K562 (cell line): ENCODE results near the gene NEMF. TPM values are rescaled to one million over a fixed set of nuclear protein-coding genes. Genes with fewer than 3 reads are reported as not detected.

Experiments used
- C11orf30 ChIP-seq: fragments of 450-650 bp; IDR thresholded peaks from 2 replicates; pipeline ENCODE4 v1.6.1; 2016; ENCODE audit warnings: low read depth, mild to moderate bottlenecking
- CHD1 ChIP-seq: fragments of 200-600 bp; sonication (generic); IDR thresholded peaks from one replicate; pipeline ENCODE4 v1.6.1; 2012; ENCODE audit warnings: mild to moderate bottlenecking, moderate library complexity, low read length, inconsistent platforms
- EP300 ChIP-seq: IDR thresholded peaks from 2 replicates; pipeline ENCODE4 v1.6.1; 2012; ENCODE audit warnings: low read length, improper control_type of control experiment
- EP400 ChIP-seq: fragments of 450-650 bp; IDR thresholded peaks from 2 replicates; pipeline ENCODE4 v1.6.1; 2017; ENCODE audit warnings: antibody characterized with exemption, mild to moderate bottlenecking, moderate library complexity
- EZH2 ChIP-seq: IDR thresholded peaks from 2 replicates; pipeline ENCODE4 v1.6.1; 2012; ENCODE audit warnings: low read depth, mild to moderate bottlenecking, inconsistent platforms, low read length, borderline replicate concordance
- FOXK2 ChIP-seq, 2 experiments: fragments of 450-650 bp; IDR thresholded peaks in 1 of 2; conservative IDR thresholded peaks in 1 of 2; 2 replicates each; pipeline ENCODE4 v1.6.1; 2016; ENCODE audit warnings: low read depth in 2 of 2, mild to moderate bottlenecking in 1 of 2
- POLR2G ChIP-seq: fragments of 200-400 bp; formaldehyde crosslinking; IDR thresholded peaks from 2 replicates; pipeline ENCODE4 v1.6.1; 2017; ENCODE audit warnings: low read depth, mild to moderate bottlenecking, antibody characterized with exemption, low read length, moderate library complexity
- POLR3G ChIP-seq: IDR thresholded peaks from 2 replicates; pipeline ENCODE4 v1.6.1; 2011; ENCODE audit not compliant: insufficient read length, insufficient replicate concordance; ENCODE audit errors: extremely low read depth
- RUNX1 ChIP-seq: sonication (generic); IDR thresholded peaks from 2 replicates; pipeline ENCODE4 v1.6.1; 2016; ENCODE audit warnings: antibody characterized with exemption, low read depth
- SREBF2 ChIP-seq: sonication (generic); formaldehyde crosslinking; IDR thresholded peaks from 2 replicates; pipeline ENCODE4 v1.4.0; 2020; ENCODE audit warnings: mild to moderate bottlenecking, missing genetic modification reagents
- STAG1 ChIP-seq: sonication (generic); formaldehyde crosslinking; IDR thresholded peaks from 2 replicates; pipeline ENCODE4 v1.5.0; 2020; ENCODE audit warnings: missing genetic modification reagents, borderline replicate concordance
- TOE1 ChIP-seq, 2 experiments: fragments of 450-650 bp in 1 of 2; sonication (generic) in 1 of 2; formaldehyde crosslinking in 1 of 2; IDR thresholded peaks; 2 replicates each; pipeline versions ENCODE4 v1.7.1 to v1.8.0; 2016 to 2022; ENCODE audit warnings: borderline replicate concordance in 2 of 2, mild to moderate bottlenecking in 2 of 2, antibody characterized with exemption in 1 of 2, inconsistent platforms in 1 of 2, low read depth in 1 of 2, missing genetic modification reagents in 1 of 2, moderate library complexity in 1 of 2
- UBTF ChIP-seq, 2 experiments: IDR thresholded peaks; 2 replicates each; pipeline ENCODE4 v1.6.1; 2012; ENCODE audit warnings: improper control_type of control experiment in 2 of 2, low read depth in 2 of 2, low read length in 2 of 2, borderline replicate concordance in 1 of 2
- ZNF347 ChIP-seq: fragments of 450-650 bp; formaldehyde crosslinking; IDR thresholded peaks from 2 replicates; pipeline ENCODE4 v1.4.0; 2020; ENCODE audit warnings: low read depth, mild to moderate bottlenecking, moderate library complexity
- ZNF57 ChIP-seq: fragments of 450-650 bp; formaldehyde crosslinking; IDR thresholded peaks from 2 replicates; pipeline ENCODE4 v1.4.0; 2020; ENCODE audit warnings: mild to moderate bottlenecking, moderate library complexity
- ZNF668 ChIP-seq: fragments of 250-450 bp; sonication (Bioruptor Pico); IDR thresholded peaks from 2 replicates; pipeline ENCODE4 v1.8.0; 2022; ENCODE audit warnings: mild to moderate bottlenecking, inconsistent platforms
- ZNF695 ChIP-seq: fragments of 450-650 bp; formaldehyde crosslinking; IDR thresholded peaks from 2 replicates; pipeline ENCODE4 v1.4.0; 2020; ENCODE audit warnings: mild to moderate bottlenecking, moderate library complexity
- ZNF707 ChIP-seq: fragments of 250-450 bp; sonication (Bioruptor Pico); conservative IDR thresholded peaks from 2 replicates; pipeline ENCODE4 v1.8.0; 2022; ENCODE audit warnings: inconsistent platforms, mild to moderate bottlenecking, moderate library complexity
- polyA plus RNA-seq, 8 experiments: library from polyadenylated mRNA; depleted of rRNA in 4 of 8; stranded (reverse) in 5 of 8; unstranded in 3 of 8; fragments of >200 nt; fragmentation: Nextera tagmentation in 2 of 8; fragmentation: Illumina TruSeq in 1 of 8; extraction: Ambion mirVana in 2 of 8; extraction: Trizol in 1 of 8; gene quantifications; 2 replicates each; pipeline versions ENCODE4 v1.2.1 to v1.2.3, GENCODE V29; 2011 to 2014; ENCODE audit warnings: inconsistent platforms in 1 of 8, missing spikeins in 1 of 8
- total RNA-seq, 7 experiments: library from RNA; depleted of rRNA in 6 of 7; stranded (reverse); fragments of >200 nt in 6 of 7; fragmentation: Illumina TruSeq in 2 of 7; extraction: Trizol in 2 of 7; gene quantifications; 2 replicates each; pipeline versions ENCODE4 v1.2.1 to v1.2.3, GENCODE V29; 2011 to 2021; ENCODE audit warnings: low replicate concordance in 1 of 7
- TF ChIP-seq, protein P1 (sequence below): fragments of 250-450 bp; sonication (Bioruptor Pico); IDR thresholded peaks from 2 replicates; pipeline ENCODE4 v1.8.0; 2022; ENCODE audit warnings: moderate library complexity, mild to moderate bottlenecking, inconsistent platforms
- TF ChIP-seq, protein P2 (sequence below): conservative IDR thresholded peaks from 2 replicates; pipeline ENCODE4 v1.6.1; 2011; ENCODE audit warnings: low read depth, mild to moderate bottlenecking, low read length; ENCODE audit not compliant: control insufficient read depth
- TF ChIP-seq, protein P3 (sequence below): sonication (generic); formaldehyde crosslinking; IDR thresholded peaks from 2 replicates; pipeline ENCODE4 v1.8.0; 2022; ENCODE audit warnings: missing genetic modification reagents, mild to moderate bottlenecking, borderline replicate concordance
- TF ChIP-seq, protein P4 (sequence below): fragments of 450-650 bp; formaldehyde crosslinking; IDR thresholded peaks from 2 replicates; pipeline ENCODE4 v1.4.0; 2020; ENCODE audit warnings: mild to moderate bottlenecking

NEMF gene
- total and polyA plus RNA-seq, 9 of the 15 experiments (the other 6 are each of a cell fraction or from before 2014, with no cell fraction given) = 38.8 to 94.4 (median 61.0) TPM

DNA sequence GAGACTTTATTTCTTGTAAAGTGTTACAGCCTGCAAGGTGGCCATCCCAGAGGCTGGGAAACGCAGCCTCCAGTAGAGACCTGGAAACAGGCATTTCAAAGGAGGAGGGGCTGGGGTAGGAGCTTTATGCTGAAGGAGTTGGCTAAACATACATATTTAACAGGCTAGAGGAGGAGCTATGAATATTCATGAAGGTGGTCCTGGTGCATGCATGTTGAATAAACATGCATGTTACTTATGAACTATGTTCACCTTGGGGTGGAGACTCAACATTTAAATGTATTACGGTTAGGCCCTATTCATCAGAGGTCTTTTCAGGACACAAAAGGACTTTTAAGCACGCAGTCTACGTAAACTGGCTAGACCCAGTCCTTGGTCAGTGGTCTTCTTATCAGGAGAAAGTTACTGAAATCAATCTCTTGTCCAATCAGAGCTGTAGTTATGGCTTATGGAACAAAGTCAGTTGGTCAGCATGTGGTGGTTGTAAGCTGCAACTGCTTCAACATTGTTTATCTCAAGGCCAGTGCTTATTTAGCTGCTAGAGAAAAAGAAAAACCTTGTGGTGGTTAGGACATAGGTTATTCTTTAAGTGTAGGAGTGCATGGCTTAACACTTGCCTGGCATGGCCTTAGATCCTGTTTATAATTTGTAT, 28.9 kb upstream of the NEMF start (continued):
- no peak for TF ChIP-seq ZNF347
- no peak for TF ChIP-seq UBTF (IDR thresholded peaks at IDR 0.05; ENCODE audit: borderline replicate concordance in 1 of 2, low read depth in 2 of 2, low read length in 2 of 2)
- no peak for TF ChIP-seq ZNF707
- no peak for TF ChIP-seq RUNX1
- no peak for TF ChIP-seq ZNF695 (CRISPR knock-in tag)
- TF ChIP-seq EP400 = no peak
- TF ChIP-seq, protein P1, sequence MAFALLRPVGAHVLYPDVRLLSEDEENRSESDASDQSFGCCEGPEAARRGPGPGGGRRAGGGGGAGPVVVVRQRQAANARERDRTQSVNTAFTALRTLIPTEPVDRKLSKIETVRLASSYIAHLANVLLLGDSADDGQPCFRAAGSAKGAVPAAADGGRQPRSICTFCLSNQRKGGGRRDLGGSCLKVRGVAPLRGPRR = no peak
- TF ChIP-seq CHD1 = no peak
- no peak for TF ChIP-seq ZNF57 (CRISPR knock-in tag)
- TF ChIP-seq C11orf30 = no peak
- no peak for TF ChIP-seq TOE1 (IDR thresholded peaks at IDR 0.05; ENCODE audit: borderline replicate concordance)
- no peak for TF ChIP-seq TOE1 (CRISPR knock-in tag; IDR thresholded peaks at IDR 0.05; ENCODE audit: borderline replicate concordance, low read depth)
- 0 out of 2 replicates have a peak, but pooled peaks have one; percentile 21 for TF ChIP-seq EP300
- TF ChIP-seq, protein P2, sequence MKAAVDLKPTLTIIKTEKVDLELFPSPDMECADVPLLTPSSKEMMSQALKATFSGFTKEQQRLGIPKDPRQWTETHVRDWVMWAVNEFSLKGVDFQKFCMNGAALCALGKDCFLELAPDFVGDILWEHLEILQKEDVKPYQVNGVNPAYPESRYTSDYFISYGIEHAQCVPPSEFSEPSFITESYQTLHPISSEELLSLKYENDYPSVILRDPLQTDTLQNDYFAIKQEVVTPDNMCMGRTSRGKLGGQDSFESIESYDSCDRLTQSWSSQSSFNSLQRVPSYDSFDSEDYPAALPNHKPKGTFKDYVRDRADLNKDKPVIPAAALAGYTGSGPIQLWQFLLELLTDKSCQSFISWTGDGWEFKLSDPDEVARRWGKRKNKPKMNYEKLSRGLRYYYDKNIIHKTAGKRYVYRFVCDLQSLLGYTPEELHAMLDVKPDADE = no peak
- TF ChIP-seq SREBF2 = no peak
- peak; percentile 14 to 65; a peak in 2 of 4 replicates for TF ChIP-seq FOXK2 (conservative IDR thresholded peaks at IDR 0.05 in 1 of 2, IDR thresholded peaks at IDR 0.05 in 1 of 2; ENCODE audit: low read depth in 2 of 2)
- TF ChIP-seq POLR2G = no peak
- no peak for TF ChIP-seq POLR3G
- TF ChIP-seq, protein P3, sequence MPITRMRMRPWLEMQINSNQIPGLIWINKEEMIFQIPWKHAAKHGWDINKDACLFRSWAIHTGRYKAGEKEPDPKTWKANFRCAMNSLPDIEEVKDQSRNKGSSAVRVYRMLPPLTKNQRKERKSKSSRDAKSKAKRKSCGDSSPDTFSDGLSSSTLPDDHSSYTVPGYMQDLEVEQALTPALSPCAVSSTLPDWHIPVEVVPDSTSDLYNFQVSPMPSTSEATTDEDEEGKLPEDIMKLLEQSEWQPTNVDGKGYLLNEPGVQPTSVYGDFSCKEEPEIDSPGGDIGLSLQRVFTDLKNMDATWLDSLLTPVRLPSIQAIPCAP (CRISPR knock-in tag) = no peak
- no peak for TF ChIP-seq EZH2
- no peak for TF ChIP-seq ZNF668 (CRISPR knock-in tag)
- TF ChIP-seq, protein P4, sequence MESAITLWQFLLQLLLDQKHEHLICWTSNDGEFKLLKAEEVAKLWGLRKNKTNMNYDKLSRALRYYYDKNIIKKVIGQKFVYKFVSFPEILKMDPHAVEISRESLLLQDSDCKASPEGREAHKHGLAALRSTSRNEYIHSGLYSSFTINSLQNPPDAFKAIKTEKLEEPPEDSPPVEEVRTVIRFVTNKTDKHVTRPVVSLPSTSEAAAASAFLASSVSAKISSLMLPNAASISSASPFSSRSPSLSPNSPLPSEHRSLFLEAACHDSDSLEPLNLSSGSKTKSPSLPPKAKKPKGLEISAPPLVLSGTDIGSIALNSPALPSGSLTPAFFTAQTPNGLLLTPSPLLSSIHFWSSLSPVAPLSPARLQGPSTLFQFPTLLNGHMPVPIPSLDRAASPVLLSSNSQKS (CRISPR knock-in tag) = no peak
- no peak for TF ChIP-seq STAG1
